HEK293 (cell line): Measurements from ENCODE around the gene ADM2.

Experiments used
- BCL11B ChIP-seq: fragments of 450-650 bp; formaldehyde crosslinking; IDR thresholded peaks from 2 replicates; pipeline ENCODE4 v1.5.1; 2016; ENCODE audit warnings: low read depth, missing biosample characterization, missing genetic modification characterization
- EGR2 ChIP-seq: fragments of 450-650 bp; formaldehyde crosslinking; IDR thresholded peaks from 2 replicates; pipeline ENCODE4 v1.5.1; 2016; ENCODE audit warnings: low read depth, missing biosample characterization, missing genetic modification characterization
- KLF16 ChIP-seq: fragments of 450-650 bp; formaldehyde crosslinking; IDR thresholded peaks from 2 replicates; pipeline ENCODE4 v1.5.1; 2017; ENCODE audit warnings: missing biosample characterization, missing genetic modification characterization
- KLF9 ChIP-seq: fragments of 450-650 bp; formaldehyde crosslinking; IDR thresholded peaks from 2 replicates; pipeline ENCODE4 v1.5.1; 2016; ENCODE audit warnings: missing biosample characterization, missing genetic modification characterization, low read depth
- MZF1 ChIP-seq: fragments of 450-650 bp; formaldehyde crosslinking; IDR thresholded peaks from 2 replicates; pipeline ENCODE4 v1.5.1; 2017; ENCODE audit warnings: missing biosample characterization, missing genetic modification characterization, borderline replicate concordance
- SP3 ChIP-seq: fragments of 450-650 bp; formaldehyde crosslinking; IDR thresholded peaks from 2 replicates; pipeline ENCODE4 v1.5.1; 2016; ENCODE audit warnings: missing biosample characterization, missing genetic modification characterization
- ZBTB48 ChIP-seq: fragments of 450-650 bp; formaldehyde crosslinking; IDR thresholded peaks from 2 replicates; pipeline ENCODE4 v1.5.1; 2016; ENCODE audit warnings: missing biosample characterization, missing genetic modification characterization
- ZFHX2 ChIP-seq: fragments of 450-650 bp; formaldehyde crosslinking; conservative IDR thresholded peaks from 2 replicates; pipeline ENCODE4 v1.5.1; 2016; ENCODE audit warnings: missing biosample characterization, missing genetic modification characterization
- ZFP37 ChIP-seq: fragments of 450-650 bp; formaldehyde crosslinking; IDR thresholded peaks from 2 replicates; pipeline ENCODE4 v1.5.1; 2016; ENCODE audit warnings: missing biosample characterization, missing genetic modification characterization
- ZNF16 ChIP-seq: fragments of 450-650 bp; formaldehyde crosslinking; IDR thresholded peaks from 2 replicates; pipeline ENCODE4 v1.5.1; 2016; ENCODE audit warnings: low read depth, missing biosample characterization, missing genetic modification characterization
- ZNF350 ChIP-seq: fragments of 450-650 bp; formaldehyde crosslinking; IDR thresholded peaks from 2 replicates; pipeline ENCODE4 v1.5.0; 2017; ENCODE audit warnings: missing biosample characterization, mild to moderate bottlenecking, missing genetic modification characterization
- ZNF433 ChIP-seq: fragments of 450-650 bp; formaldehyde crosslinking; IDR thresholded peaks from 2 replicates; pipeline ENCODE4 v1.5.1; 2016; ENCODE audit warnings: missing biosample characterization, missing genetic modification characterization, low read depth
- ZNF529 ChIP-seq: fragments of 450-650 bp; formaldehyde crosslinking; IDR thresholded peaks from 2 replicates; pipeline ENCODE4 v1.5.1; 2017; ENCODE audit warnings: missing genetic modification characterization, missing biosample characterization; ENCODE audit not compliant: insufficient replicate concordance
- ZNF600 ChIP-seq: fragments of 450-650 bp; formaldehyde crosslinking; IDR thresholded peaks from 2 replicates; pipeline ENCODE4 v1.5.1; 2016; ENCODE audit warnings: missing biosample characterization, missing genetic modification characterization
- ZNF660 ChIP-seq: fragments of 450-650 bp; IDR thresholded peaks from 2 replicates; pipeline ENCODE4 v1.5.1; 2018; ENCODE audit warnings: missing biosample characterization, mild to moderate bottlenecking, missing genetic modification characterization
- ZNF664 ChIP-seq: fragments of 450-650 bp; formaldehyde crosslinking; IDR thresholded peaks from 2 replicates; pipeline ENCODE4 v1.5.1; 2016; ENCODE audit warnings: missing biosample characterization, missing genetic modification characterization
- ZNF792 ChIP-seq: fragments of 450-650 bp; formaldehyde crosslinking; IDR thresholded peaks from 2 replicates; pipeline ENCODE4 v1.5.1; 2016; ENCODE audit warnings: missing biosample characterization, missing genetic modification characterization
- ZNF843 ChIP-seq: fragments of 450-650 bp; formaldehyde crosslinking; IDR thresholded peaks from 2 replicates; pipeline ENCODE4 v1.5.1; 2016; ENCODE audit warnings: missing biosample characterization, missing genetic modification characterization
- ZXDB ChIP-seq: fragments of 450-650 bp; formaldehyde crosslinking; IDR thresholded peaks from 2 replicates; pipeline ENCODE4 v1.5.1; 2016; ENCODE audit warnings: missing biosample characterization, missing genetic modification characterization
- TF ChIP-seq, protein P1 (sequence below): fragments of 450-650 bp; formaldehyde crosslinking; IDR thresholded peaks from 2 replicates; pipeline ENCODE4 v1.5.1; 2016; ENCODE audit warnings: missing biosample characterization, missing genetic modification characterization
- TF ChIP-seq, protein P2 (sequence below): fragments of 450-650 bp; formaldehyde crosslinking; IDR thresholded peaks from 2 replicates; pipeline ENCODE4 v1.5.1; 2017; ENCODE audit warnings: missing biosample characterization, missing genetic modification characterization
- TF ChIP-seq, protein P3 (sequence below): fragments of 450-650 bp; formaldehyde crosslinking; IDR thresholded peaks from 2 replicates; pipeline ENCODE4 v1.5.1; 2016; ENCODE audit warnings: missing biosample characterization, missing genetic modification characterization
- TF ChIP-seq, protein P4 (sequence below): fragments of 450-650 bp; formaldehyde crosslinking; conservative IDR thresholded peaks from 2 replicates; pipeline ENCODE4 v1.5.1; 2016; ENCODE audit warnings: low read depth, missing biosample characterization, missing genetic modification characterization
- TF ChIP-seq, protein P5 (sequence below): fragments of 450-650 bp; formaldehyde crosslinking; IDR thresholded peaks from 2 replicates; pipeline ENCODE4 v1.5.1; 2016; ENCODE audit warnings: missing biosample characterization, missing genetic modification characterization
- TF ChIP-seq, protein P6 (sequence below): fragments of 450-650 bp; formaldehyde crosslinking; IDR thresholded peaks from 2 replicates; pipeline ENCODE4 v1.5.1; 2016; ENCODE audit warnings: missing biosample characterization, missing genetic modification characterization
- TF ChIP-seq, protein P7 (sequence below): fragments of 450-650 bp; formaldehyde crosslinking; IDR thresholded peaks from 2 replicates; pipeline ENCODE4 v1.5.1; 2016; ENCODE audit warnings: missing biosample characterization, missing genetic modification characterization, borderline replicate concordance

The ADM2 gene

DNA sequence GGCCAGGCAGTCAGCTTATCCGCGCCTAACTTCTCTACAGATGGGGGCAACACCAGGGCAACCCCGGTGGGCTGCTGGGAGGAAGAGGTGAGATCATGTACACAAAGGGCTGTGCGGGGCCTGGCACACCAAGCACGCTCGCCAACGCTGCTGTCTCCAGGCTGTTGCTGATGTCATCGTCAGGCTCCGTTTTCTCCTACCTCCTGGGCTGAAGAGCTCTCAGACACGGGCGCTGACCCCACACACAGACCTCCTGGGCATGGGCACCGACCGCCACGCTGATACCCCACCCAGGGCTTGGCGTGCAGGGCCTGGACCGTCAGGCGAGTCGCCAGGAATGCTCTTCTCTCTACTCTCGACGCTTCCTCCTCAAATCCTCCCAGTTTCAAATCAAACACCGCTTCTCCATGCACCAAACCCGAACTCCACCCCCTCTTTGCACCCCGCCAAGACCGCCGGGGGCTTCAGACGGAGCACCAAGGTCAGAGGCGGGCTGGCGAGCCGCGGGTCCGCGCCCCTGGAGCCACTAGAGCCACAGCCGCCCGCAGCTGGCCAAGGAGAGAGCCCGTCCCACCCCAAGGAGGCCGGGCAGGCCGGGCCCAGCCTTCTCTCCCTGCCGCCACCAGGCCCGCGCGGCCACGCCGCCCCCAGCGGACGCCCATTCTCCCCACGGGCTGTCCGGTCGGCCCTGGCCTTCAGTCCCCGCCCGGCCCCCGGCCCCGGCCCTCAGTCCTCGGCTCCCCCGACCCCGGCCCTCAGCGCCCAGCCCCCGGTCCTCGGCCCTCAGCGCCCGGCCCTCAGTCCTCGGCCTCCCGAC is 7.3 kb upstream of the ADM2 start (continued):
- TF ChIP-seq ZNF664 (tag by site-specific recombination) (no peak), ZFHX2 (tag by site-specific recombination) (peak; percentile 55), ZNF433 (tag by site-specific recombination) (no peak), ZFP37 (tag by site-specific recombination) (no peak), ZXDB (tag by site-specific recombination) (peak; percentile 75; the same call in 1 of the 2 replicates), ZNF792 (tag by site-specific recombination) (no peak), ZNF16 (tag by site-specific recombination) (no peak), SP3 (tag by site-specific recombination) (0 out of 2 replicates have a peak, but pooled peaks have one; percentile 10), MZF1 (tag by site-specific recombination) (no peak), ZNF529 (tag by site-specific recombination) (no peak), ZNF350 (tag by site-specific recombination) (no peak), ZNF600 (peak; percentile 54; the same call in 1 of the 2 replicates), ZNF660 (tag by site-specific recombination) (peak; percentile 76; the same call in 1 of the 2 replicates), BCL11B (tag by site-specific recombination) (no peak), KLF16 (tag by site-specific recombination) (0 out of 2 replicates have a peak, but pooled peaks have one; percentile 44), KLF9 (tag by site-specific recombination) (no peak), ZNF843 (tag by site-specific recombination) (no peak), EGR2 (tag by site-specific recombination) (peak; percentile 55; the same call in 1 of the 2 replicates), ZBTB48 (no peak)
- TF ChIP-seq, protein P1, sequence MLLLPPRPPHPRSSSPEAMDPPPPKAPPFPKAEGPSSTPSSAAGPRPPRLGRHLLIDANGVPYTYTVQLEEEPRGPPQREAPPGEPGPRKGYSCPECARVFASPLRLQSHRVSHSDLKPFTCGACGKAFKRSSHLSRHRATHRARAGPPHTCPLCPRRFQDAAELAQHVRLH, result no peak
- TF ChIP-seq, protein P2, sequence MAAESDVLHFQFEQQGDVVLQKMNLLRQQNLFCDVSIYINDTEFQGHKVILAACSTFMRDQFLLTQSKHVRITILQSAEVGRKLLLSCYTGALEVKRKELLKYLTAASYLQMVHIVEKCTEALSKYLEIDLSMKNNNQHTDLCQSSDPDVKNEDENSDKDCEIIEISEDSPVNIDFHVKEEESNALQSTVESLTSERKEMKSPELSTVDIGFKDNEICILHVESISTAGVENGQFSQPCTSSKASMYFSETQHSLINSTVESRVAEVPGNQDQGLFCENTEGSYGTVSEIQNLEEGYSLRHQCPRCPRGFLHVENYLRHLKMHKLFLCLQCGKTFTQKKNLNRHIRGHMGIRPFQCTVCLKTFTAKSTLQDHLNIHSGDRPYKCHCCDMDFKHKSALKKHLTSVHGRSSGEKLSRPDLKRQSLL, result no peak
- TF ChIP-seq, protein P3, sequence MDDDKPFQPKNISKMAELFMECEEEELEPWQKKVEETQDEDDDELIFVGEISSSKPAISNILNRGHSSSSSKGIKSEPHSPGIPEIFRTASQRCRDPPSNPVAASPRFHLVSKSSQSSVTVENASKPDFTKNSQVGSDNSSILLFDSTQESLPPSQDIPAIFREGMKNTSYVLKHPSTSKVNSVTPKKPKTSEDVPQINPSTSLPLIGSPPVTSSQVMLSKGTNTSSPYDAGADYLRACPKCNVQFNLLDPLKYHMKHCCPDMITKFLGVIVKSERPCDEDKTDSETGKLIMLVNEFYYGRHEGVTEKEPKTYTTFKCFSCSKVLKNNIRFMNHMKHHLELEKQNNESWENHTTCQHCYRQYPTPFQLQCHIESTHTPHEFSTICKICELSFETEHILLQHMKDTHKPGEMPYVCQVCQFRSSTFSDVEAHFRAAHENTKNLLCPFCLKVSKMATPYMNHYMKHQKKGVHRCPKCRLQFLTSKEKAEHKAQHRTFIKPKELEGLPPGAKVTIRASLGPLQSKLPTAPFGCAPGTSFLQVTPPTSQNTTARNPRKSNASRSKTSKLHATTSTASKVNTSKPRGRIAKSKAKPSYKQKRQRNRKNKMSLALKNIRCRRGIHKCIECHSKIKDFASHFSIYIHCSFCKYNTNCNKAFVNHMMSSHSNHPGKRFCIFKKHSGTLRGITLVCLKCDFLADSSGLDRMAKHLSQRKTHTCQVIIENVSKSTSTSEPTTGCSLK (tag by site-specific recombination), result no peak
- TF ChIP-seq, protein P4, sequence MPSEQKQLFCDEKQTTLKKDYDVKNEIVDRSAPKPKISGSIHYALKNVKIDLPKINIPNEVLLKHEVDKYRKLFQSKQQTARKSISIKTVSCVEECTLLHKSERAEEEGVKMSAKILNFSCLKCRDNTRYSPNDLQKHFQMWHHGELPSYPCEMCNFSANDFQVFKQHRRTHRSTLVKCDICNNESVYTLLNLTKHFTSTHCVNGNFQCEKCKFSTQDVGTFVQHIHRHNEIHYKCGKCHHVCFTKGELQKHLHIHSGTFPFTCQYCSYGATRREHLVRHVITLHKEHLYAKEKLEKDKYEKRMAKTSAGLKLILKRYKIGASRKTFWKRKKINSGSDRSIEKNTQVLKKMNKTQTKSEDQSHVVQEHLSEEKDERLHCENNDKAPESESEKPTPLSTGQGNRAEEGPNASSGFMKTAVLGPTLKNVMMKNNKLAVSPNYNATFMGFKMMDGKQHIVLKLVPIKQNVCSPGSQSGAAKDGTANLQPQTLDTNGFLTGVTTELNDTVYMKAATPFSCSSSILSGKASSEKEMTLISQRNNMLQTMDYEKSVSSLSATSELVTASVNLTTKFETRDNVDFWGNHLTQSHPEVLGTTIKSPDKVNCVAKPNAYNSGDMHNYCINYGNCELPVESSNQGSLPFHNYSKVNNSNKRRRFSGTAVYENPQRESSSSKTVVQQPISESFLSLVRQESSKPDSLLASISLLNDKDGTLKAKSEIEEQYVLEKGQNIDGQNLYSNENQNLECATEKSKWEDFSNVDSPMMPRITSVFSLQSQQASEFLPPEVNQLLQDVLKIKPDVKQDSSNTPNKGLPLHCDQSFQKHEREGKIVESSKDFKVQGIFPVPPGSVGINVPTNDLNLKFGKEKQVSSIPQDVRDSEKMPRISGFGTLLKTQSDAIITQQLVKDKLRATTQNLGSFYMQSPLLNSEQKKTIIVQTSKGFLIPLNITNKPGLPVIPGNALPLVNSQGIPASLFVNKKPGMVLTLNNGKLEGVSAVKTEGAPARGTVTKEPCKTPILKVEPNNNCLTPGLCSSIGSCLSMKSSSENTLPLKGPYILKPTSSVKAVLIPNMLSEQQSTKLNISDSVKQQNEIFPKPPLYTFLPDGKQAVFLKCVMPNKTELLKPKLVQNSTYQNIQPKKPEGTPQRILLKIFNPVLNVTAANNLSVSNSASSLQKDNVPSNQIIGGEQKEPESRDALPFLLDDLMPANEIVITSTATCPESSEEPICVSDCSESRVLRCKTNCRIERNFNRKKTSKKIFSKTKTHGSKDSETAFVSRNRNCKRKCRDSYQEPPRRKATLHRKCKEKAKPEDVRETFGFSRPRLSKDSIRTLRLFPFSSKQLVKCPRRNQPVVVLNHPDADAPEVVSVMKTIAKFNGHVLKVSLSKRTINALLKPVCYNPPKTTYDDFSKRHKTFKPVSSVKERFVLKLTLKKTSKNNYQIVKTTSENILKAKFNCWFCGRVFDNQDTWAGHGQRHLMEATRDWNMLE (tag by site-specific recombination), result no peak
- TF ChIP-seq, protein P5, sequence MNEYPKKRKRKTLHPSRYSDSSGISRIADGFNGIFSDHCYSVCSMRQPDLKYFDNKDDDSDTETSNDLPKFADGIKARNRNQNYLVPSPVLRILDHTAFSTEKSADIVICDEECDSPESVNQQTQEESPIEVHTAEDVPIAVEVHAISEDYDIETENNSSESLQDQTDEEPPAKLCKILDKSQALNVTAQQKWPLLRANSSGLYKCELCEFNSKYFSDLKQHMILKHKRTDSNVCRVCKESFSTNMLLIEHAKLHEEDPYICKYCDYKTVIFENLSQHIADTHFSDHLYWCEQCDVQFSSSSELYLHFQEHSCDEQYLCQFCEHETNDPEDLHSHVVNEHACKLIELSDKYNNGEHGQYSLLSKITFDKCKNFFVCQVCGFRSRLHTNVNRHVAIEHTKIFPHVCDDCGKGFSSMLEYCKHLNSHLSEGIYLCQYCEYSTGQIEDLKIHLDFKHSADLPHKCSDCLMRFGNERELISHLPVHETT (tag by site-specific recombination), result 0 out of 2 replicates have a peak, but pooled peaks have one; percentile 25
- TF ChIP-seq, protein P6, sequence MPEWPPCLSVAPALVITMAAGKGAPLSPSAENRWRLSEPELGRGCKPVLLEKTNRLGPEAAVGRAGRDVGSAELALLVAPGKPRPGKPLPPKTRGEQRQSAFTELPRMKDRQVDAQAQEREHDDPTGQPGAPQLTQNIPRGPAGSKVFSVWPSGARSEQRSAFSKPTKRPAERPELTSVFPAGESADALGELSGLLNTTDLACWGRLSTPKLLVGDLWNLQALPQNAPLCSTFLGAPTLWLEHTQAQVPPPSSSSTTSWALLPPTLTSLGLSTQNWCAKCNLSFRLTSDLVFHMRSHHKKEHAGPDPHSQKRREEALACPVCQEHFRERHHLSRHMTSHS, result no peak
- TF ChIP-seq, protein P7, sequence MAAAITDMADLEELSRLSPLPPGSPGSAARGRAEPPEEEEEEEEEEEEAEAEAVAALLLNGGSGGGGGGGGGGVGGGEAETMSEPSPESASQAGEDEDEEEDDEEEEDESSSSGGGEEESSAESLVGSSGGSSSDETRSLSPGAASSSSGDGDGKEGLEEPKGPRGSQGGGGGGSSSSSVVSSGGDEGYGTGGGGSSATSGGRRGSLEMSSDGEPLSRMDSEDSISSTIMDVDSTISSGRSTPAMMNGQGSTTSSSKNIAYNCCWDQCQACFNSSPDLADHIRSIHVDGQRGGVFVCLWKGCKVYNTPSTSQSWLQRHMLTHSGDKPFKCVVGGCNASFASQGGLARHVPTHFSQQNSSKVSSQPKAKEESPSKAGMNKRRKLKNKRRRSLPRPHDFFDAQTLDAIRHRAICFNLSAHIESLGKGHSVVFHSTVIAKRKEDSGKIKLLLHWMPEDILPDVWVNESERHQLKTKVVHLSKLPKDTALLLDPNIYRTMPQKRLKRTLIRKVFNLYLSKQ, result no peak
